Stomach (tissue), 4 donors: ENCODE data around the gene C1orf74.

Experiments
- CTCF ChIP-seq, 7 experiments: fragments of 450-650 bp in 4 of 7; fragments of 200-600 bp in 3 of 7; sonication (generic) in 3 of 7; IDR thresholded peaks; one replicate each; pipeline ENCODE4 v1.5.1; 2016 to 2019; ENCODE audit warnings: antibody characterized with exemption in 7 of 7, control low read depth in 2 of 7, mild to moderate bottlenecking in 1 of 7
- EP300 ChIP-seq: sonication (generic); formaldehyde crosslinking; IDR thresholded peaks from one replicate; pipeline ENCODE4 v1.6.1; 2017; ENCODE audit warnings: antibody characterized with exemption
- POLR2A ChIP-seq, 4 donors: fragments of 450-650 bp; IDR thresholded peaks; one replicate each; pipeline ENCODE4 v1.6.1; 2016; ENCODE audit warnings: antibody characterized with exemption in 4 of 4, control low read depth in 2 of 4, mild to moderate bottlenecking in 1 of 4, moderate library complexity in 1 of 4

- no peak for TF ChIP-seq CTCF (IDR thresholded peaks at IDR 0.05)
- no peak for TF ChIP-seq EP300
- TF ChIP-seq POLR2A (IDR thresholded peaks at IDR 0.05), result no peak
Measured at GRCh38 chr1:209746451-209747165, 37.8 kb downstream of the C1orf74 start.
